T-cell (primary cell): ENCODE results near the gene SUMO4. TPM values are rescaled to one million over a fixed set of nuclear protein-coding genes. Genes with fewer than 3 reads are reported as not detected.

Source experiments
- ATAC-seq, 4 experiments: fragments of 200-7000 bp in 3 of 4; fragments of 150-1000 bp in 1 of 4; cut with Tn5 transposase; replicated peaks in 1 of 4; 1 replicate in 3 of 4; 2 replicates in 1 of 4; pipeline ENCODE4 v1.10.0; 2021; ENCODE audit warnings: moderate library complexity in 3 of 4, mild to moderate bottlenecking in 2 of 4, moderate number of reproducible peaks in 1 of 4
- CTCF ChIA-PET, 2 donors: fragments of 300-600 bp; sonication (Branson Sonifier 250); formaldehyde crosslinking; loops; one replicate each; lab custom pipeline; 2022; ENCODE audit warnings: antibody characterized with exemption in 2 of 2; lab: Charles Lee
- POLR2A ChIA-PET, 2 donors: fragments of 300-600 bp; sonication (Branson Sonifier 250); formaldehyde crosslinking; loops; one replicate each; lab custom pipeline; 2022; ENCODE audit warnings: antibody characterized with exemption in 2 of 2; lab: Charles Lee
- DNase-seq, 35 experiments: peaks; one replicate each; pipeline versions ENCODE4 v3.0.0 to v3.0.0-alpha.2; 2013 to 2023
- H3K27ac ChIP-seq: one replicate; pipeline ENCODE4 v1.5.1; 2013; ENCODE audit warnings: low read length
- H3K27me3 ChIP-seq, 2 experiments: replicated peaks in 1 of 2; 1 replicate in 1 of 2; 2 replicates in 1 of 2; pipeline versions ENCODE4 v1.6.1 to v1.7.0; 2013; ENCODE audit warnings: low read length in 1 of 2, mixed read lengths in 1 of 2; ENCODE audit not compliant: control insufficient read depth in 2 of 2, insufficient read depth in 2 of 2; ENCODE audit errors: extremely low read depth in 1 of 2
- H3K36me3 ChIP-seq, 2 donors: 1 replicate in 1 of 2; 2 replicates in 1 of 2; pipeline versions ENCODE4 v1.6.1 to v1.7.0; 2013; ENCODE audit warnings: low read length in 1 of 2; ENCODE audit not compliant: control insufficient read depth in 2 of 2, insufficient read depth in 1 of 2; ENCODE audit errors: extremely low read depth in 1 of 2
- H3K4me1 ChIP-seq, 2 experiments: 1 replicate in 1 of 2; 2 replicates in 1 of 2; pipeline versions ENCODE4 v1.6.1 to v1.7.0; 2013; ENCODE audit warnings: low read length in 2 of 2, mixed read lengths in 1 of 2; ENCODE audit not compliant: insufficient read depth in 2 of 2, control insufficient read depth in 1 of 2; ENCODE audit errors: extremely low read depth in 1 of 2
- H3K4me3 ChIP-seq, 2 donors: 1 replicate in 1 of 2; 2 replicates in 1 of 2; pipeline versions ENCODE4 v1.5.1 to v1.7.0; 2013; ENCODE audit warnings: mild to moderate bottlenecking in 2 of 2, low read length in 1 of 2, moderate library complexity in 1 of 2; ENCODE audit not compliant: control insufficient read depth in 1 of 2; ENCODE audit errors: extremely low read depth in 1 of 2
- H3K9me3 ChIP-seq: 2 replicates; pipeline ENCODE4 v1.7.0; 2013
- H3K27ac Mint-ChIP-seq, 2 donors: one replicate each; pipeline ENCODE4 v1.8.0; 2020 to 2021; ENCODE audit warnings: mild to moderate bottlenecking in 2 of 2, mixed read lengths in 2 of 2
- H3K27me3 Mint-ChIP-seq, 2 donors: one replicate each; pipeline ENCODE4 v1.8.0; 2021 to 2022; ENCODE audit warnings: mixed read lengths in 2 of 2
- H3K36me3 Mint-ChIP-seq: one replicate; pipeline ENCODE4 v1.8.0; 2021; ENCODE audit warnings: mixed read lengths
- H3K4me1 Mint-ChIP-seq, 3 donors: one replicate each; pipeline ENCODE4 v1.8.0; 2020 to 2022; ENCODE audit warnings: mixed read lengths in 3 of 3, mild to moderate bottlenecking in 1 of 3
- H3K4me3 Mint-ChIP-seq, 3 donors: one replicate each; pipeline ENCODE4 v1.8.0; 2020 to 2022; ENCODE audit warnings: mild to moderate bottlenecking in 3 of 3, mixed read lengths in 3 of 3, moderate library complexity in 3 of 3
- H3K9me3 Mint-ChIP-seq, 3 donors: one replicate each; pipeline ENCODE4 v1.8.0; 2020 to 2022; ENCODE audit warnings: mixed read lengths in 3 of 3
- WGBS: methylation state at CpG from one replicate; pipeline ENCODE4 v1.1.5; 2013; ENCODE audit warnings: missing lambda C conversion rate; ENCODE audit not compliant: insufficient coverage; 5-methylcytosine and 5-hydroxymethylcytosine counted together
- total RNA-seq, 35 experiments: library from RNA in 6 of 35; stranded (reverse) in 6 of 35; fragments of 120-200 nt in 1 of 35; gene quantifications; one replicate each; pipeline versions ENCODE4 v1.2.1 to v1.2.4 and lab custom pipeline; 2013 to 2026

The SUMO4 gene
- total RNA-seq, 5 donors from 2014 or later (not counting 1 experiment from before 2014, with no cell fraction given): 5.7 to 11.4 (median 8.5) TPM

GRCh38 chr6:149449831-149450678, 50.0 kb downstream of the SUMO4 start:
- Histone ChIP-seq H3K4me1 (peaks cover 0 to 2% of the 10 kb centered on the region in 2 experiments), H3K9me3 (no peaks in the 10 kb centered on the region), H3K36me3 (peaks cover 0 to 36% of the 10 kb centered on the region in 2 donors), H3K27me3 (peaks cover 0 to 4% of the 10 kb centered on the region in 2 experiments), H3K27ac (no peak overlapping the region), H3K4me3 (no peak overlapping the region)
- WGBS: 95% methylated on average over 11 of the region's 14 CpGs
- Mint-ChIP-seq H3K4me1 (peaks cover 0 to 7% (median 1%) of the 10 kb centered on the region in 3 donors), H3K36me3 (peaks cover 20% of the 10 kb centered on the region), H3K9me3 (no peaks in the 10 kb centered on the region), H3K27ac (no peak overlapping the region), H3K27me3 (no peaks in the 10 kb centered on the region), H3K4me3 (peak overlapping the region in 1 of 3 donors; percentile 58)
- ATAC-seq (no peak), DNase-seq (no peak)
- ChIA-PET POLR2A (no interaction called here), CTCF (interaction anchor here in 1 of 2 donors (1.0 kb wide), 1 partner anchor 16 kb away, joined by 3 read pairs; no protein-coding TSS in a partner anchor)

Other genes starting within 250 kb of the SUMO4 start
- gene TAB2, start 82.5 kb upstream of the SUMO4 start, total RNA-seq: 100 to 1,000 TPM; 128 to 160 (median 146) TPM
- gene ZC3H12D, start 84.8 kb downstream of the SUMO4 start, total RNA-seq: 100 to 1,000 TPM in 3 of 5 donors, 10 to 100 TPM in 2; 48.2 to 117 (median 107) TPM
- 10 to 100 TPM; 25.2 to 32.1 (median 26.6) TPM for gene PPIL4, start 145.8 kb downstream of the SUMO4 start, total RNA-seq
- gene GINM1, start 166.1 kb downstream of the SUMO4 start, total RNA-seq: 10 to 100 TPM; 15.4 to 24.5 (median 15.7) TPM
- 10 to 100 TPM; 15.2 to 18.2 (median 15.9) TPM for gene KATNA1, start 248.5 kb downstream of the SUMO4 start, total RNA-seq